ENCODE results near the gene MAMLD1. TPM values are rescaled to one million over a fixed set of nuclear protein-coding genes. Genes with fewer than 3 reads are reported as not detected.

Gene MAMLD1
- total RNA-seq, 1 experiment from 2014 or later, result 0.30 TPM

DNA sequence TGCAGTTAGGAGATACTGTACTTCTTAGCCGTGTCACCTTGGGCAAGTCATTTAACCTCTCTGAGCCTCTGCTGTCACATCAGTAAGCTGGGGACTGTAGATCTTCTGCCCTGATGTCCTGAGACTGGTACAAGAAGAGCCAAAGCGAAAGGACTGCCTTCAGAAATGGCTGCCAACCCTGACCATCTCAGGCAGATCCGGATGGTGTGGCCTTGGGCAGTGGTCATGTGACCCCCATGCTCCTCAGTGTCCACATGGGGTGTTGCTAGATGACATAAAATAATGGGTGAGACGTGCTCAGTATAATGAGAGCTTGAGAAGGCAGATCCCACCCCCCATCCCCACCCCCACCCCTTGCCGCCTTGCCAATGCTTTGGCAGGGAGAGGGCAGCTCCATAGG lies 144.9 kb downstream of the MAMLD1 start:
- no peak for DNase-seq (ENCODE audit: low read depth)
- in situ Hi-C loops (cut with HindIII; ENCODE audit: low pct_unique_long_range_greater_than_20kb, low sequenced_read_pairs), result no loop called here

- in situ Hi-C loops (cut with HindIII; ENCODE audit: low pct_unique_long_range_greater_than_20kb, low sequenced_read_pairs), result no loop called here
Measured at GRCh38 chrX:150508451-150509367, 145.6 kb downstream of the MAMLD1 start.

GRCh38 chrX:150509703-150510102 lies 146.6 kb downstream of the MAMLD1 start:
- in situ Hi-C loops (cut with HindIII; ENCODE audit: low pct_unique_long_range_greater_than_20kb, low sequenced_read_pairs), result no loop called here
- no peak for DNase-seq (ENCODE audit: low read depth)

More at GRCh38 chrX:150508451-150509367, 145.6 kb downstream of the MAMLD1 start:
- DNase-seq (ENCODE audit: low read depth), result no peak

- no peak for DNase-seq (ENCODE audit: low read depth)
- in situ Hi-C loops (cut with HindIII; ENCODE audit: low pct_unique_long_range_greater_than_20kb, low sequenced_read_pairs), result no loop called here
Measured at GRCh38 chrX:150512461-150512901, 149.4 kb downstream of the MAMLD1 start.

GRCh38 chrX:150513544-150513943 lies 150.4 kb downstream of the MAMLD1 start:
- in situ Hi-C loops (cut with HindIII; ENCODE audit: low pct_unique_long_range_greater_than_20kb, low sequenced_read_pairs), result no loop called here
- no peak for DNase-seq (ENCODE audit: low read depth)

GRCh38 chrX:150514462-150514861 lies 151.3 kb downstream of the MAMLD1 start:
- DNase-seq (ENCODE audit: low read depth), result no peak
- in situ Hi-C loops (cut with HindIII; ENCODE audit: low pct_unique_long_range_greater_than_20kb, low sequenced_read_pairs), result no loop called here

- in situ Hi-C loops (cut with HindIII; ENCODE audit: low pct_unique_long_range_greater_than_20kb, low sequenced_read_pairs), result no loop called here
- no peak for DNase-seq (ENCODE audit: low read depth)
Measured at GRCh38 chrX:150515801-150516200, 152.7 kb downstream of the MAMLD1 start.

DNA sequence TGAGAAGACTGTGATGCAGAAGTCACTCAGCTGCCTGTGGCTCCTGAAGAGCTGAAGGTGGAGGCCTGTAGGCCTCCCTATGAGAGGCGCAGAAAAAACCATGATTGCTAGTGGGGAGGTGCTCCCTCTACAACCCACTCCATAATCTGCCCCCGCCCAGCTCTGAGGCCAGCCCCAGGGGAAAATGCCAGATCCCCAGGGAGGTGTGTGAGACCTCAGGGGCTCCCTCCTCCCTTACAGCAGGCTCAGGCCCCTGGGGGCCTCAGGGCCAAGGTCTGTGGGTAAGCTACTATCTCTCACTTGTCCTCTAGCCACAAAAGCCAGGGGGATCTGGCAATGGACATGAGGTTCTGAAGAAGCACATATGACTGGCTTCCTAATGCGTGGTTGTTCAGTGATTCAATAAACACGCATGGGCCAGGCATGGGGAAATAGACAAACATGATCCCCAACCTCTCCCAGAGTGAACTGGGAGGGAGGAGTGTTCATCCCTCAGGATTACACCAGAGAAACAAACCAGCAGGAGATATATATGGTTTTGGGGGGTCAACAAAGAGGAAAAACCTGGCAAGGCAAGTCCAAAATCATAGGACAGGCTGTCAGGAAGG lies 154.3 kb downstream of the MAMLD1 start:
- in situ Hi-C loops (cut with HindIII; ENCODE audit: low pct_unique_long_range_greater_than_20kb, low sequenced_read_pairs), result no loop called here
- no peak for DNase-seq (ENCODE audit: low read depth)

- in situ Hi-C loops (cut with HindIII; ENCODE audit: low pct_unique_long_range_greater_than_20kb, low sequenced_read_pairs), result no loop called here
- no peak for DNase-seq (ENCODE audit: low read depth)
Measured at GRCh38 chrX:150522494-150522893, 159.4 kb downstream of the MAMLD1 start.

GRCh38 chrX:150525061-150525919 lies 162.2 kb downstream of the MAMLD1 start:
- in situ Hi-C loops (cut with HindIII; ENCODE audit: low pct_unique_long_range_greater_than_20kb, low sequenced_read_pairs), result no loop called here
- DNase-seq (ENCODE audit: low read depth), result no peak

DNA sequence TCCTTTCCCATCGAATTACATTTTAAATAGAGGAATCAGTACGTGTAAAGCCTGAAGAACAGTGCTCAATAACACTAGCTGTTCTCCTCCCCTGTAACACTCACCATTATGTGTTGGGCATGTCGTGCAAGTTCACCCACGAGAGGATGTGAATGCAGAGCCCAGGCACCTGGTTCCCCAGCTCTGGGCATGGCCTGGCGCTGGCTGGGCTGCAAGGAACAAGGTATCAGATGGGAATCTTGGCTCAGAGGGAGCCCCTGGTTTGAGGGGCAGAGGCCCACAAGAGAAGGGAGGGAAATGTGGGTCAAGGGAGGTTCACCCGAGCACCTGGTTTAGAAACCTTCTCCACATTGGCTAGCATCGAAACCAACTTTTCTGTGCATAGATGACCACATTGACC lies 163.6 kb downstream of the MAMLD1 start:
- in situ Hi-C loops (cut with HindIII; ENCODE audit: low pct_unique_long_range_greater_than_20kb, low sequenced_read_pairs), result no loop called here
- DNase-seq (ENCODE audit: low read depth), result no peak

DNA sequence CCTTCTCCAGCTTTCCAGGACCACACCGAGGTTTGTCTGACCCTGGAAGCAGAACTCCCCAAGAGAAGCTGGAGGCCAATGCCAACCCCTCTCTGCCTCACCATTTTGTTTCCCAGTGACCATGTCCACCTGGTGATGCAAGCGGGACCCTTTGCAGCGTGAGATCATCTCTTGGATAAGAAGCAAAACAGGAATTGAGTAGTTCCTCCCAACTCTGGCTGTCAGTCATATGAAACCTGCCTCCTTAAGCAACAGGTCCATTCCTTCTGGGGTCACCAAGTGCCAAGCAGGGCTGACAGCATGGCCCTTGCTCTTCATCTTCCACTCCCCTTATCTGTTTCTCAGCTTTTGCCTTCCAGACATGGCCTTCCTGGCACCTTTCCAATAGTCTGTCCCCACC lies 164.0 kb downstream of the MAMLD1 start:
- in situ Hi-C loops (cut with HindIII; ENCODE audit: low pct_unique_long_range_greater_than_20kb, low sequenced_read_pairs), result no loop called here
- DNase-seq (ENCODE audit: low read depth), result no peak

GRCh38 chrX:150529587-150529986 lies 166.5 kb downstream of the MAMLD1 start:
- DNase-seq (ENCODE audit: low read depth), result no peak
- in situ Hi-C loops (cut with HindIII; ENCODE audit: low pct_unique_long_range_greater_than_20kb, low sequenced_read_pairs), result no loop called here

GRCh38 chrX:150530821-150531220 lies 167.7 kb downstream of the MAMLD1 start:
- in situ Hi-C loops (cut with HindIII; ENCODE audit: low pct_unique_long_range_greater_than_20kb, low sequenced_read_pairs), result no loop called here
- DNase-seq (ENCODE audit: low read depth), result no peak

GRCh38 chrX:150531467-150531866 lies 168.3 kb downstream of the MAMLD1 start:
- in situ Hi-C loops (cut with HindIII; ENCODE audit: low pct_unique_long_range_greater_than_20kb, low sequenced_read_pairs), result no loop called here
- DNase-seq (ENCODE audit: low read depth), result no peak

- in situ Hi-C loops (cut with HindIII; ENCODE audit: low pct_unique_long_range_greater_than_20kb, low sequenced_read_pairs), result no loop called here
- DNase-seq (ENCODE audit: low read depth), result no peak
Measured at GRCh38 chrX:150533863-150534262, 170.7 kb downstream of the MAMLD1 start.

GRCh38 chrX:150536455-150537116 lies 173.5 kb downstream of the MAMLD1 start:
- in situ Hi-C loops (cut with HindIII; ENCODE audit: low pct_unique_long_range_greater_than_20kb, low sequenced_read_pairs), result no loop called here

GRCh38 chrX:150537851-150538250 lies 174.7 kb downstream of the MAMLD1 start:
- no peak for DNase-seq (ENCODE audit: low read depth)
- in situ Hi-C loops (cut with HindIII; ENCODE audit: low pct_unique_long_range_greater_than_20kb, low sequenced_read_pairs), result no loop called here

More at GRCh38 chrX:150536455-150537116, 173.5 kb downstream of the MAMLD1 start:
- DNase-seq (ENCODE audit: low read depth), result no peak

Data from Caki2 (cell line).